ENCODE data around the gene NPAS3.

- TF ChIP-seq CTCF (conservative IDR thresholded peaks at IDR 0.05; ENCODE audit: low read length) (no peak), EZH2phosphoT487 (IDR thresholded peaks at IDR 0.05; ENCODE audit: borderline replicate concordance, low read depth, low read length) (no peak)
Measured at GRCh38 chr14:33733721-33734120, 795.0 kb downstream of the NPAS3 start.
